ENCODE measurements around the gene JUND.

- TF ChIP-seq CTCF (IDR thresholded peaks at IDR 0.05) (no peak), POLR2AphosphoS5 (IDR thresholded peaks at IDR 0.05) (no peak)
These were observed 30.7 kb upstream of the JUND start for GRCh38 chr19:18312092-18312534.

Measured in prostate gland (tissue), 2 donors.